B cell (primary cell): ENCODE data around the gene CNTNAP4.

Experiments
- EZH2 ChIP-seq: IDR thresholded peaks from 2 replicates; pipeline ENCODE4 v1.6.1; 2012; ENCODE audit warnings: borderline replicate concordance, low read depth, mild to moderate bottlenecking, moderate library complexity, low read length; ENCODE audit not compliant: insufficient read depth, poor library complexity, severe bottlenecking
- TF ChIP-seq, protein P1 (sequence below): fragments of 200-600 bp; IDR thresholded peaks from one replicate; pipeline ENCODE4 v1.8.0; 2022; ENCODE audit warnings: antibody characterized with exemption, mild to moderate bottlenecking

DNA sequence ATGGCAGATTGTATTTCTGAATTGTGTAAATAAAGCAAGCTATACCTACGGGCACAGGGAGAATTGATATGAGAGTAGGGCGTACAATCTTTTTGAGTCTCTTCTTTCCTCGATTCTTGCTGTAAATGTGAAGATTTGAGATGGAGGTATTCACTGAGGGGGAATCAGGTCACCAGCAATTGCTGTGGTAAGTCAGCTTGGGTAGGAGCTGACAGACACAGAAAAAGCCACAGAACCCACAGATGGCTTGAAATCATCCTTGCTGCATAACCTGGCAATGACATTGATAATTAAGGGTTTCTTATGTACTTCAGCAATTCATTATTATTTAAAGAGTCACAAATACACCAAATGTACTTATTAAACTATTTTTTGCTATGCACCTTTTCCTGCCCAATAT is 164.2 kb downstream of the CNTNAP4 start:
- TF ChIP-seq, protein P1, sequence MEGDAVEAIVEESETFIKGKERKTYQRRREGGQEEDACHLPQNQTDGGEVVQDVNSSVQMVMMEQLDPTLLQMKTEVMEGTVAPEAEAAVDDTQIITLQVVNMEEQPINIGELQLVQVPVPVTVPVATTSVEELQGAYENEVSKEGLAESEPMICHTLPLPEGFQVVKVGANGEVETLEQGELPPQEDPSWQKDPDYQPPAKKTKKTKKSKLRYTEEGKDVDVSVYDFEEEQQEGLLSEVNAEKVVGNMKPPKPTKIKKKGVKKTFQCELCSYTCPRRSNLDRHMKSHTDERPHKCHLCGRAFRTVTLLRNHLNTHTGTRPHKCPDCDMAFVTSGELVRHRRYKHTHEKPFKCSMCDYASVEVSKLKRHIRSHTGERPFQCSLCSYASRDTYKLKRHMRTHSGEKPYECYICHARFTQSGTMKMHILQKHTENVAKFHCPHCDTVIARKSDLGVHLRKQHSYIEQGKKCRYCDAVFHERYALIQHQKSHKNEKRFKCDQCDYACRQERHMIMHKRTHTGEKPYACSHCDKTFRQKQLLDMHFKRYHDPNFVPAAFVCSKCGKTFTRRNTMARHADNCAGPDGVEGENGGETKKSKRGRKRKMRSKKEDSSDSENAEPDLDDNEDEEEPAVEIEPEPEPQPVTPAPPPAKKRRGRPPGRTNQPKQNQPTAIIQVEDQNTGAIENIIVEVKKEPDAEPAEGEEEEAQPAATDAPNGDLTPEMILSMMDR: no peak
- no peak for TF ChIP-seq EZH2
